Epithelial cell of esophagus (primary cell): ENCODE data around the gene LIPC.

ENCODE experiments used
- DNase-seq: peaks from one replicate; pipeline ENCODE4 v3.0.0; 2010; ENCODE audit warnings: low read depth
- H3K4me3 ChIP-seq: 2 replicates; pipeline ENCODE4 v1.5.1; 2011; ENCODE audit warnings: mild to moderate bottlenecking, low read length, control low read depth
- CTCF ChIP-seq: IDR thresholded peaks from 2 replicates; pipeline ENCODE4 v1.5.1; 2011; ENCODE audit warnings: low read depth, mild to moderate bottlenecking, low read length, control low read depth, inconsistent platforms; ENCODE audit not compliant: insufficient read depth; ENCODE audit errors: missing control alignments

The LIPC gene

GRCh38 chr15:58549013-58549784, 117.4 kb downstream of the LIPC start:
- no peak for TF ChIP-seq CTCF
- H3K4me3 ChIP-seq, result no peak overlapping the region
- no peak for DNase-seq

GRCh38 chr15:58549785-58550074, 117.9 kb downstream of the LIPC start:
- no peak for DNase-seq
- no peak overlapping the region for H3K4me3 ChIP-seq
- no peak for TF ChIP-seq CTCF

- DNase-seq, result no peak
- no peak for TF ChIP-seq CTCF
- no peak overlapping the region for H3K4me3 ChIP-seq
These were observed 119.4 kb downstream of the LIPC start for GRCh38 chr15:58551084-58551763.

GRCh38 chr15:58551764-58552504, 120.1 kb downstream of the LIPC start:
- peak; percentile 78 for DNase-seq
- H3K4me3 ChIP-seq, result no peak overlapping the region

GRCh38 chr15:58552505-58553364, 120.9 kb downstream of the LIPC start:
- no peak overlapping the region for H3K4me3 ChIP-seq
- no peak for TF ChIP-seq CTCF
- no peak for DNase-seq

More at GRCh38 chr15:58551764-58552504, 120.1 kb downstream of the LIPC start:
- TF ChIP-seq CTCF, result no peak

GRCh38 chr15:58553365-58553918, 121.7 kb downstream of the LIPC start:
- no peak for TF ChIP-seq CTCF
- H3K4me3 ChIP-seq, result no peak overlapping the region
- DNase-seq, result no peak
